HepG2 (cell line): Measurements from ENCODE around the gene CNBD2. TPM values are rescaled to one million over a fixed set of nuclear protein-coding genes. Genes with fewer than 3 reads are reported as not detected.
A peak's percentile ranks its signal among the peaks of the same experiment; 100 is the strongest.

ENCODE experiments used
- AGO2 ChIP-seq: fragments of 200-400 bp; formaldehyde crosslinking; optimal IDR thresholded peaks from 2 replicates; pipeline ENCODE3; 2017; ENCODE audit warnings: mild to moderate bottlenecking, low read depth, low read length, moderate library complexity
- CHCHD3 ChIP-seq: sonication (generic); formaldehyde crosslinking; IDR thresholded peaks from 2 replicates; pipeline ENCODE4 v1.8.0; 2022; ENCODE audit warnings: mild to moderate bottlenecking, missing genetic modification reagents, moderate library complexity
- ETV5 ChIP-seq: IDR thresholded peaks from 2 replicates; pipeline ENCODE4 v1.6.1; 2018; ENCODE audit warnings: missing biosample characterization, missing genetic modification reagents, inconsistent platforms, borderline replicate concordance
- FOSL2 ChIP-seq: sonication (generic); formaldehyde crosslinking; IDR thresholded peaks from 2 replicates; pipeline ENCODE4 v1.4.0; 2020; ENCODE audit warnings: missing genetic modification reagents
- FOXC1 ChIP-seq: sonication (generic); formaldehyde crosslinking; IDR thresholded peaks from 2 replicates; pipeline ENCODE4 v1.8.0; 2022; ENCODE audit warnings: mild to moderate bottlenecking, missing genetic modification reagents, borderline replicate concordance
- KDM1A ChIP-seq: IDR thresholded peaks from 2 replicates; pipeline ENCODE4 v1.6.1; 2016; ENCODE audit warnings: missing compliant biosample characterization
- PAWR ChIP-seq: sonication (generic); formaldehyde crosslinking; IDR thresholded peaks from 2 replicates; pipeline ENCODE4 v1.4.0; 2020; ENCODE audit warnings: missing genetic modification reagents, mild to moderate bottlenecking, borderline replicate concordance
- TBX3 ChIP-seq: fragments of 450-650 bp; IDR thresholded peaks from 2 replicates; pipeline ENCODE4 v1.6.1; 2017; ENCODE audit warnings: antibody characterized with exemption, mild to moderate bottlenecking, inconsistent platforms, borderline replicate concordance
- TGIF2 ChIP-seq: IDR thresholded peaks from 2 replicates; pipeline ENCODE4 v1.6.1; 2016; ENCODE audit warnings: control low read depth, missing compliant biosample characterization
- ZBTB40 ChIP-seq, 2 experiments: fragments of 450-650 bp in 1 of 2; sonication (generic) in 1 of 2; formaldehyde crosslinking in 1 of 2; IDR thresholded peaks; 2 replicates each; pipeline versions ENCODE4 v1.6.1 to v1.8.0; 2016 to 2022; ENCODE audit warnings: antibody characterized with exemption in 1 of 2, mild to moderate bottlenecking in 1 of 2, missing genetic modification reagents in 1 of 2
- ZNF136 ChIP-seq: sonication (generic); formaldehyde crosslinking; IDR thresholded peaks from 2 replicates; pipeline ENCODE4 v1.8.1; 2022; ENCODE audit warnings: low read depth, mild to moderate bottlenecking, moderate library complexity, missing genetic modification reagents
- ZNF143 ChIP-seq: sonication (generic); formaldehyde crosslinking; IDR thresholded peaks from 2 replicates; pipeline ENCODE4 v1.4.0; 2020; ENCODE audit warnings: missing genetic modification reagents
- ZNF235 ChIP-seq: sonication (generic); formaldehyde crosslinking; IDR thresholded peaks from 2 replicates; pipeline ENCODE4 v1.8.1; 2023; ENCODE audit warnings: mild to moderate bottlenecking, missing genetic modification reagents, borderline replicate concordance
- ZNF343 ChIP-seq: sonication (generic); formaldehyde crosslinking; IDR thresholded peaks from 2 replicates; pipeline ENCODE4 v1.4.0; 2020; ENCODE audit warnings: mild to moderate bottlenecking, missing genetic modification reagents
- ZNF563 ChIP-seq: sonication (generic); formaldehyde crosslinking; IDR thresholded peaks from 2 replicates; pipeline ENCODE4 v1.8.0; 2022; ENCODE audit warnings: mild to moderate bottlenecking, moderate library complexity, missing genetic modification reagents
- ZNF614 ChIP-seq: IDR thresholded peaks from 2 replicates; pipeline ENCODE4 v1.6.1; 2018; ENCODE audit warnings: missing biosample characterization, missing genetic modification reagents, inconsistent platforms, borderline replicate concordance
- ZNF749 ChIP-seq: sonication (generic); formaldehyde crosslinking; IDR thresholded peaks from 2 replicates; pipeline ENCODE4 v1.8.0; 2022; ENCODE audit warnings: mild to moderate bottlenecking, missing genetic modification reagents, moderate library complexity, borderline replicate concordance
- ZNF883 ChIP-seq: sonication (generic); formaldehyde crosslinking; IDR thresholded peaks from 2 replicates; pipeline ENCODE4 v1.5.1; 2020; ENCODE audit warnings: mild to moderate bottlenecking, missing genetic modification reagents; ENCODE audit errors: not compliant biosample characterization
- polyA plus RNA-seq, 8 experiments: library from polyadenylated mRNA; depleted of rRNA in 3 of 8; stranded (reverse) in 7 of 8; unstranded in 1 of 8; fragments of >200 nt; fragmentation: Illumina TruSeq in 4 of 8; extraction: Trizol in 4 of 8; gene quantifications; 2 replicates each; pipeline versions ENCODE4 v1.2.1 to v1.2.3, GENCODE V29; 2011 to 2016; ENCODE audit warnings: low read depth in 4 of 8, missing spikeins in 1 of 8, mixed read lengths in 1 of 8; ENCODE audit not compliant: insufficient read depth in 1 of 8
- total RNA-seq, 5 experiments: library from RNA; depleted of rRNA; stranded (reverse); fragments of >200 nt; fragmentation: Illumina TruSeq; extraction: Trizol; gene quantifications; 2 replicates each; pipeline ENCODE4 v1.2.3, GENCODE V29; 2016; ENCODE audit warnings: low read depth in 1 of 5
- TF ChIP-seq, protein P1 (sequence below): sonication (generic); formaldehyde crosslinking; IDR thresholded peaks from 2 replicates; pipeline ENCODE4 v1.4.0; 2020; ENCODE audit warnings: missing genetic modification reagents

Gene CNBD2
- total and polyA plus RNA-seq, 2 of the 13 experiments (the other 11 are each of a cell fraction or from before 2014, with no cell fraction given), result 12.4 to 22.8 TPM

- TF ChIP-seq, protein P1, sequence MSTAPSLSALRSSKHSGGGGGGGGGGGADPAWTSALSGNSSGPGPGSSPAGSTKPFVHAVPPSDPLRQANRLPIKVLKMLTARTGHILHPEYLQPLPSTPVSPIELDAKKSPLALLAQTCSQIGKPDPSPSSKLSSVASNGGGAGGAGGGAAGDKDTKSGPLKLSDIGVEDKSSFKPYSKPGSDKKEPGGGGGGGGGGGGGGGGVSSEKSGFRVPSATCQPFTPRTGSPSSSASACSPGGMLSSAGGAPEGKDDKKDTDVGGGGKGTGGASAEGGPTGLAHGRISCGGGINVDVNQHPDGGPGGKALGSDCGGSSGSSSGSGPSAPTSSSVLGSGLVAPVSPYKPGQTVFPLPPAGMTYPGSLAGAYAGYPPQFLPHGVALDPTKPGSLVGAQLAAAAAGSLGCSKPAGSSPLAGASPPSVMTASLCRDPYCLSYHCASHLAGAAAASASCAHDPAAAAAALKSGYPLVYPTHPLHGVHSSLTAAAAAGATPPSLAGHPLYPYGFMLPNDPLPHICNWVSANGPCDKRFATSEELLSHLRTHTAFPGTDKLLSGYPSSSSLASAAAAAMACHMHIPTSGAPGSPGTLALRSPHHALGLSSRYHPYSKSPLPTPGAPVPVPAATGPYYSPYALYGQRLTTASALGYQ (CRISPR knock-in tag), result peak; percentile 81
- peak; percentile 100 for TF ChIP-seq ZNF136 (CRISPR knock-in tag)
- TF ChIP-seq ZNF749 (CRISPR knock-in tag), result peak; percentile 89
- TF ChIP-seq FOXC1, result peak; percentile 92
- peak; percentile 98 for TF ChIP-seq ZNF883 (CRISPR knock-in tag)
- TF ChIP-seq ZNF235 (CRISPR knock-in tag), result peak; percentile 99
- TF ChIP-seq AGO2, result no peak
- no peak for TF ChIP-seq TBX3
- peak; percentile 100 for TF ChIP-seq ZNF343 (CRISPR knock-in tag)
- peak; percentile 96 for TF ChIP-seq PAWR (CRISPR knock-in tag)
- TF ChIP-seq TGIF2 (CRISPR knock-in tag), result peak; percentile 91
- peak; percentile 67; the same call in 1 of the 2 replicates for TF ChIP-seq KDM1A
- TF ChIP-seq CHCHD3 (CRISPR knock-in tag), result no peak; the same call in 1 of the 2 replicates
- peak; percentile 98 for TF ChIP-seq ZBTB40 (IDR thresholded peaks at IDR 0.05)
- peak; percentile 83 for TF ChIP-seq ZBTB40 (CRISPR knock-in tag; IDR thresholded peaks at IDR 0.05)
- peak; percentile 93; the same call in 1 of the 2 replicates for TF ChIP-seq ZNF563
- peak; percentile 79 for TF ChIP-seq FOSL2
- TF ChIP-seq ZNF614 (CRISPR knock-in tag), result peak; percentile 99
- TF ChIP-seq ETV5, result peak; percentile 96
- peak; percentile 63 for TF ChIP-seq ZNF143 (CRISPR knock-in tag)
Observed at GRCh38 chr20:35954200-35954906, 14.0 kb upstream of the CNBD2 start, which contains the start of gene SCAND1 (continued).
